Measurements from ENCODE around the gene ITGA11. TPM values are rescaled to one million over a fixed set of nuclear protein-coding genes. Genes with fewer than 3 reads are reported as not detected.

ITGA11 gene
- total RNA-seq, 1 experiment from 2014 or later: 0.70 TPM

- ChIA-PET CTCF (no interaction called here), POLR2A (ENCODE audit: unreplicated experiment) (no interaction called here)
- no peaks in the 10 kb centered on the region for H4K20me1 ChIP-seq (ENCODE audit: insufficient read depth)
- TF ChIP-seq CTCF (conservative IDR thresholded peaks at IDR 0.05) (peak; percentile 42), EZH2 (IDR thresholded peaks at IDR 0.05; ENCODE audit: low read depth) (no peak)
- no peaks in the 10 kb centered on the region for H3K9me3 ChIP-seq (ENCODE audit: insufficient read depth, low read depth)
- no peak overlapping the region for H3K4me2 ChIP-seq
- DNase-seq: no peak
- H3K4me3 ChIP-seq: no peak overlapping the region
- no peaks in the 10 kb centered on the region for H3K4me1 ChIP-seq (replicated peaks; ENCODE audit: insufficient read depth)
- H3K79me2 ChIP-seq (ENCODE audit: low read depth): no peaks in the 10 kb centered on the region
- H2AFZ ChIP-seq: no peak overlapping the region
- no TSS peak for BruUV-seq (replicated peaks)
- H3K27me3 ChIP-seq (ENCODE audit: insufficient read depth, low read depth): no peaks in the 10 kb centered on the region
- H3K27ac ChIP-seq: no peak overlapping the region
- no peaks in the 10 kb centered on the region for H3F3A ChIP-seq (ENCODE audit: insufficient read depth, low read depth)
- no peaks in the 10 kb centered on the region for H3K9me2 ChIP-seq (ENCODE audit: insufficient read depth)
- intact Hi-C loops (cut with micrococcal nuclease; ENCODE audit: unreplicated experiment): loop anchor here (1.0 kb wide), 1 partner anchor 66 kb away; no protein-coding TSS in a partner anchor
- no peaks in the 10 kb centered on the region for H3K36me3 ChIP-seq (ENCODE audit: low read depth)
These were observed 59.6 kb downstream of the ITGA11 start for GRCh38 chr15:68372291-68372811.

GRCh38 chr15:68371851-68372250 lies 60.1 kb downstream of the ITGA11 start:
- TF ChIP-seq EZH2 (IDR thresholded peaks at IDR 0.05; ENCODE audit: low read depth): no peak
- no peak for TF ChIP-seq CTCF (conservative IDR thresholded peaks at IDR 0.05)
- intact Hi-C loops (cut with micrococcal nuclease; ENCODE audit: unreplicated experiment): loop anchor here (1.0 kb wide), 1 partner anchor 66 kb away; no protein-coding TSS in a partner anchor
- Histone ChIP-seq H3F3A (ENCODE audit: insufficient read depth, low read depth) (no peaks in the 10 kb centered on the region), H3K4me3 (no peak overlapping the region), H3K4me2 (no peak overlapping the region), H3K9me3 (ENCODE audit: insufficient read depth, low read depth) (no peaks in the 10 kb centered on the region), H3K36me3 (ENCODE audit: low read depth) (no peaks in the 10 kb centered on the region), H3K79me2 (ENCODE audit: low read depth) (no peaks in the 10 kb centered on the region), H4K20me1 (ENCODE audit: insufficient read depth) (no peaks in the 10 kb centered on the region), H3K27ac (no peak overlapping the region), H3K4me1 (replicated peaks; ENCODE audit: insufficient read depth) (no peaks in the 10 kb centered on the region), H3K9me2 (ENCODE audit: insufficient read depth) (no peaks in the 10 kb centered on the region), H3K27me3 (ENCODE audit: insufficient read depth, low read depth) (no peaks in the 10 kb centered on the region), H2AFZ (no peak overlapping the region)
- BruUV-seq (replicated peaks): no TSS peak
- POLR2A ChIA-PET (ENCODE audit: unreplicated experiment): no interaction called here
- DNase-seq: no peak
- CTCF ChIA-PET: no interaction called here

- H3K79me2 ChIP-seq (ENCODE audit: low read depth): no peaks in the 10 kb centered on the region
These were observed 60.8 kb downstream of the ITGA11 start for GRCh38 chr15:68371160-68371559.

More at GRCh38 chr15:68371160-68371559, 60.8 kb downstream of the ITGA11 start:
- no peak for DNase-seq
- Histone ChIP-seq H3K36me3 (ENCODE audit: low read depth) (no peaks in the 10 kb centered on the region), H3K4me1 (replicated peaks; ENCODE audit: insufficient read depth) (no peaks in the 10 kb centered on the region), H4K20me1 (ENCODE audit: insufficient read depth) (no peaks in the 10 kb centered on the region), H2AFZ (no peak overlapping the region), H3K27me3 (ENCODE audit: insufficient read depth, low read depth) (no peaks in the 10 kb centered on the region), H3K4me2 (no peak overlapping the region), H3K4me3 (no peak overlapping the region), H3K9me2 (ENCODE audit: insufficient read depth) (no peaks in the 10 kb centered on the region), H3F3A (ENCODE audit: insufficient read depth, low read depth) (no peaks in the 10 kb centered on the region), H3K9me3 (ENCODE audit: insufficient read depth, low read depth) (no peaks in the 10 kb centered on the region), H3K27ac (no peak overlapping the region)
- ChIA-PET CTCF (no interaction called here), POLR2A (ENCODE audit: unreplicated experiment) (interaction anchor here (0.6 kb wide), 1 partner anchor 873 kb away, joined by 7 read pairs; no protein-coding TSS in a partner anchor)
- TF ChIP-seq EZH2 (IDR thresholded peaks at IDR 0.05; ENCODE audit: low read depth) (no peak), CTCF (conservative IDR thresholded peaks at IDR 0.05) (no peak)
- intact Hi-C loops (cut with micrococcal nuclease; ENCODE audit: unreplicated experiment): no loop called here
- BruUV-seq (replicated peaks): no TSS peak

All from PC-9 (cell line).